ENCODE data around the gene EPHX1. TPM values are rescaled to one million over a fixed set of nuclear protein-coding genes. Genes with fewer than 3 reads are reported as not detected.
"Not testable (repeated sequence)": the region's sequence is repeated elsewhere in the genome, so short reads cannot be mapped to it uniquely, and the experiment has no call there.

EPHX1 gene
- total RNA-seq, 3 donors from 2014 or later: 63.6 to 168 (median 67.3) TPM

- intact Hi-C loops (cut with DNase I; ENCODE audit: low total_unique reads): loop anchor here (2.0 kb wide), 1 partner anchor 37 kb away; no protein-coding TSS in a partner anchor
- Histone ChIP-seq H3K4me1 (peaks cover 6 to 10% of the 10 kb centered on the region in 2 donors), H3K27ac (no peak overlapping the region), H3K9me3 (no peaks in the 10 kb centered on the region), H3K4me3 (no peak overlapping the region), H3K36me3 (no peaks in the 10 kb centered on the region), H3K27me3 (no peaks in the 10 kb centered on the region)
- TF ChIP-seq POLR2A (IDR thresholded peaks at IDR 0.05) (no peak), POLR2AphosphoS5 (IDR thresholded peaks at IDR 0.05) (no peak)
- DNase-seq (ENCODE audit: low spot score in 2 of 2): no peak
Measured at GRCh38 chr1:225808136-225808535, 1.8 kb upstream of the EPHX1 start.

- DNase-seq (ENCODE audit: low spot score in 2 of 2): peak; percentile 64 to 68
- Histone ChIP-seq H3K27ac (peak overlapping the region; percentile 82 to 91), H3K4me1 (peaks cover 6 to 10% of the 10 kb centered on the region in 2 donors), H3K4me3 (peak overlapping the region; percentile 60 to 77 (median 76))
- peak in 1 of 3 donors; percentile 10 for TF ChIP-seq POLR2AphosphoS5 (IDR thresholded peaks at IDR 0.05)
- intact Hi-C loops (cut with DNase I; ENCODE audit: low total_unique reads); H3K9me3 ChIP-seq; H3K36me3 ChIP-seq; H3K27me3 ChIP-seq: not testable (repeated sequence)
Measured at GRCh38 chr1:225810579-225811538, 935 bp downstream of the EPHX1 start.

GRCh38 chr1:225811622-225812487, 1.9 kb downstream of the EPHX1 start:
- no peak for TF ChIP-seq POLR2AphosphoS5 (IDR thresholded peaks at IDR 0.05)
- TF ChIP-seq CTCF (IDR thresholded peaks at IDR 0.05): no peak
- no peak for TF ChIP-seq POLR2A (IDR thresholded peaks at IDR 0.05)
- no peaks in the 10 kb centered on the region for H3K9me3 ChIP-seq
- intact Hi-C loops (cut with DNase I; ENCODE audit: low total_unique reads): no loop called here
- peak overlapping the region; percentile 60 to 77 (median 76) for H3K4me3 ChIP-seq
- DNase-seq (ENCODE audit: low spot score in 2 of 2): no peak
- peak overlapping the region; percentile 82 to 91 for H3K27ac ChIP-seq
- peaks cover 13 to 14% of the 10 kb centered on the region in 2 donors for H3K4me1 ChIP-seq
- H3K27me3 ChIP-seq: no peaks in the 10 kb centered on the region
- no peaks in the 10 kb centered on the region for H3K36me3 ChIP-seq

GRCh38 chr1:225812488-225813213, 2.7 kb downstream of the EPHX1 start:
- no peaks in the 10 kb centered on the region for H3K9me3 ChIP-seq
- H3K4me3 ChIP-seq: no peak overlapping the region
- peaks cover 21 to 22% of the 10 kb centered on the region in 2 donors for H3K4me1 ChIP-seq
- H3K27ac ChIP-seq: peak overlapping the region; percentile 67 to 91
- H3K36me3 ChIP-seq: no peaks in the 10 kb centered on the region
- intact Hi-C loops (cut with DNase I; ENCODE audit: low total_unique reads): no loop called here
- no peaks in the 10 kb centered on the region for H3K27me3 ChIP-seq
- TF ChIP-seq POLR2A (IDR thresholded peaks at IDR 0.05) (no peak), POLR2AphosphoS5 (IDR thresholded peaks at IDR 0.05) (no peak), CTCF (IDR thresholded peaks at IDR 0.05) (no peak)
- DNase-seq (ENCODE audit: low spot score in 2 of 2): no peak

GRCh38 chr1:225813214-225813964, 3.5 kb downstream of the EPHX1 start:
- no peaks in the 10 kb centered on the region for H3K9me3 ChIP-seq
- H3K27me3 ChIP-seq: no peaks in the 10 kb centered on the region
- TF ChIP-seq POLR2AphosphoS5 (IDR thresholded peaks at IDR 0.05) (peak in 1 of 3 donors; percentile 43), POLR2A (IDR thresholded peaks at IDR 0.05) (no peak)
- H3K4me3 ChIP-seq: peak overlapping the region in 1 of 3 donors; percentile 44
- H3K36me3 ChIP-seq: no peaks in the 10 kb centered on the region
- H3K4me1 ChIP-seq: peaks cover 25 to 27% of the 10 kb centered on the region in 2 donors
- intact Hi-C loops (cut with DNase I; ENCODE audit: low total_unique reads): no loop called here
- DNase-seq (ENCODE audit: low spot score in 2 of 2): no peak
- peak overlapping the region; percentile 67 to 91 for H3K27ac ChIP-seq

All from breast epithelium (tissue), 4 donors.